NB4 (cell line): Measurements from ENCODE around the gene UBQLN2.

Experiments used
- DNase-seq: peaks from one replicate; pipeline ENCODE4 v3.0.0; 2010; ENCODE audit warnings: low read depth
- H3K4me3 ChIP-seq: one replicate; pipeline ENCODE4 v1.5.1; 2011; ENCODE audit warnings: mild to moderate bottlenecking, low read depth, low read length, moderate library complexity
- MYC ChIP-seq: IDR thresholded peaks from 2 replicates; pipeline ENCODE4 v1.6.1; 2011; ENCODE audit warnings: low read depth, low read length
- POLR2A ChIP-seq: IDR thresholded peaks from 2 replicates; pipeline ENCODE4 v1.6.1; 2011; ENCODE audit warnings: mild to moderate bottlenecking; ENCODE audit not compliant: insufficient read length; ENCODE audit errors: extremely low read depth
- TF ChIP-seq, protein P1 (sequence below): IDR thresholded peaks from 2 replicates; pipeline ENCODE4 v1.6.1; 2011; ENCODE audit warnings: low read depth, low read length
- TF ChIP-seq, protein P2 (sequence below): IDR thresholded peaks from one replicate; pipeline ENCODE4 v1.5.1; 2012; ENCODE audit warnings: low read depth, low read length

The UBQLN2 gene

DNA sequence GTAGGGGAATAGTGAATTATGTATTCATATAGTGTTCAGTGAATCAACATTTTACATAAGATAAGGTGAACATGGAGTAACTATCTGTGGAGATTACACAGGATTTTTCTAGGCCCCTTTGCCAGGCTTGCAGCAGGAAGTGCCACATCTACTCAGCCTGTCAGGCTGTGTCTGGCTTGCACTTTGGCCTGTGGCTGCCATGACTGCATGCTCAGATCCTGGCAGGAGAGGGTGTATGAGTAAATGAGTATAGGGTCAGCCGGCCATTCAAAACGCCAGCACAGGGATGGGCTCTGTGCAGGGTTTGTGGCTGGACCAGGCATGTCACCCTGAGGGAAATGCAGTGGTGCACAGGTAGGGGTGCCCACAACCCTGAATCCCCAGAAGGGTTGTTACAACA, 51.9 kb downstream of the UBQLN2 start:
- DNase-seq = no peak
- H3K4me3 ChIP-seq = no peak overlapping the region
- no peak for TF ChIP-seq POLR2A
- TF ChIP-seq, protein P1, sequence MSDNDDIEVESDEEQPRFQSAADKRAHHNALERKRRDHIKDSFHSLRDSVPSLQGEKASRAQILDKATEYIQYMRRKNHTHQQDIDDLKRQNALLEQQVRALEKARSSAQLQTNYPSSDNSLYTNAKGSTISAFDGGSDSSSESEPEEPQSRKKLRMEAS = no peak
- TF ChIP-seq, protein P2, sequence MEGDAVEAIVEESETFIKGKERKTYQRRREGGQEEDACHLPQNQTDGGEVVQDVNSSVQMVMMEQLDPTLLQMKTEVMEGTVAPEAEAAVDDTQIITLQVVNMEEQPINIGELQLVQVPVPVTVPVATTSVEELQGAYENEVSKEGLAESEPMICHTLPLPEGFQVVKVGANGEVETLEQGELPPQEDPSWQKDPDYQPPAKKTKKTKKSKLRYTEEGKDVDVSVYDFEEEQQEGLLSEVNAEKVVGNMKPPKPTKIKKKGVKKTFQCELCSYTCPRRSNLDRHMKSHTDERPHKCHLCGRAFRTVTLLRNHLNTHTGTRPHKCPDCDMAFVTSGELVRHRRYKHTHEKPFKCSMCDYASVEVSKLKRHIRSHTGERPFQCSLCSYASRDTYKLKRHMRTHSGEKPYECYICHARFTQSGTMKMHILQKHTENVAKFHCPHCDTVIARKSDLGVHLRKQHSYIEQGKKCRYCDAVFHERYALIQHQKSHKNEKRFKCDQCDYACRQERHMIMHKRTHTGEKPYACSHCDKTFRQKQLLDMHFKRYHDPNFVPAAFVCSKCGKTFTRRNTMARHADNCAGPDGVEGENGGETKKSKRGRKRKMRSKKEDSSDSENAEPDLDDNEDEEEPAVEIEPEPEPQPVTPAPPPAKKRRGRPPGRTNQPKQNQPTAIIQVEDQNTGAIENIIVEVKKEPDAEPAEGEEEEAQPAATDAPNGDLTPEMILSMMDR = no peak
- no peak for TF ChIP-seq MYC
